CD4-positive, alpha-beta T cell treated with Interleukin-17A for 4 hours (primary cell): ENCODE data around the gene GABRG3.
"Not testable (repeated sequence)": the region's sequence is repeated elsewhere in the genome, so short reads cannot be mapped to it uniquely, and the experiment has no call there.

Experiments used
- DNase-seq: peaks from one replicate; pipeline ENCODE4 v3.0.0-alpha.2; 2020; ENCODE audit warnings: mixed read lengths

Gene GABRG3

GRCh38 chr15:27191515-27191914 lies 220.5 kb downstream of the GABRG3 start:
- not testable (repeated sequence) for DNase-seq

- DNase-seq = no peak
These were observed 225.7 kb downstream of the GABRG3 start for GRCh38 chr15:27196691-27197090.

- DNase-seq = no peak
These were observed 230.4 kb downstream of the GABRG3 start for GRCh38 chr15:27201425-27201824.

- DNase-seq = no peak
These were observed 239.2 kb downstream of the GABRG3 start for GRCh38 chr15:27210176-27210575.

GRCh38 chr15:27214032-27214431 lies 243.1 kb downstream of the GABRG3 start:
- DNase-seq = no peak

- no peak for DNase-seq
These were observed 244.0 kb downstream of the GABRG3 start for GRCh38 chr15:27214961-27215360.

- DNase-seq = no peak
These were observed 247.4 kb downstream of the GABRG3 start for GRCh38 chr15:27218426-27218825.

GRCh38 chr15:27219636-27220035 lies 248.7 kb downstream of the GABRG3 start:
- no peak for DNase-seq

- no peak for DNase-seq
These were observed 249.2 kb downstream of the GABRG3 start for GRCh38 chr15:27220199-27220598.

- DNase-seq = no peak
These were observed 251.5 kb downstream of the GABRG3 start for GRCh38 chr15:27222479-27222878.

- no peak for DNase-seq
These were observed 252.2 kb downstream of the GABRG3 start for GRCh38 chr15:27223179-27223578.

GRCh38 chr15:27231811-27232210 lies 260.8 kb downstream of the GABRG3 start:
- no peak for DNase-seq

GRCh38 chr15:27232876-27233275 lies 261.9 kb downstream of the GABRG3 start:
- no peak for DNase-seq

GRCh38 chr15:27234593-27234992 lies 263.6 kb downstream of the GABRG3 start:
- DNase-seq = no peak

GRCh38 chr15:27235161-27235560 lies 264.2 kb downstream of the GABRG3 start:
- DNase-seq = no peak

GRCh38 chr15:27235681-27236080 lies 264.7 kb downstream of the GABRG3 start:
- DNase-seq = no peak

- no peak for DNase-seq
These were observed 266.4 kb downstream of the GABRG3 start for GRCh38 chr15:27237319-27237939.

GRCh38 chr15:27238209-27238608 lies 267.2 kb downstream of the GABRG3 start:
- no peak for DNase-seq

- DNase-seq = no peak
These were observed 267.9 kb downstream of the GABRG3 start for GRCh38 chr15:27238707-27239423.

- DNase-seq = no peak
These were observed 271.0 kb downstream of the GABRG3 start for GRCh38 chr15:27241943-27242342.

GRCh38 chr15:27244047-27244446 lies 273.1 kb downstream of the GABRG3 start:
- no peak for DNase-seq

GRCh38 chr15:27248251-27248650 lies 277.3 kb downstream of the GABRG3 start:
- DNase-seq = no peak

- DNase-seq = no peak
These were observed 278.2 kb downstream of the GABRG3 start for GRCh38 chr15:27249046-27249759.

GRCh38 chr15:27249760-27250109 lies 278.8 kb downstream of the GABRG3 start:
- DNase-seq = no peak
